ENCODE results near the gene PDE11A.

Gene PDE11A

DNA sequence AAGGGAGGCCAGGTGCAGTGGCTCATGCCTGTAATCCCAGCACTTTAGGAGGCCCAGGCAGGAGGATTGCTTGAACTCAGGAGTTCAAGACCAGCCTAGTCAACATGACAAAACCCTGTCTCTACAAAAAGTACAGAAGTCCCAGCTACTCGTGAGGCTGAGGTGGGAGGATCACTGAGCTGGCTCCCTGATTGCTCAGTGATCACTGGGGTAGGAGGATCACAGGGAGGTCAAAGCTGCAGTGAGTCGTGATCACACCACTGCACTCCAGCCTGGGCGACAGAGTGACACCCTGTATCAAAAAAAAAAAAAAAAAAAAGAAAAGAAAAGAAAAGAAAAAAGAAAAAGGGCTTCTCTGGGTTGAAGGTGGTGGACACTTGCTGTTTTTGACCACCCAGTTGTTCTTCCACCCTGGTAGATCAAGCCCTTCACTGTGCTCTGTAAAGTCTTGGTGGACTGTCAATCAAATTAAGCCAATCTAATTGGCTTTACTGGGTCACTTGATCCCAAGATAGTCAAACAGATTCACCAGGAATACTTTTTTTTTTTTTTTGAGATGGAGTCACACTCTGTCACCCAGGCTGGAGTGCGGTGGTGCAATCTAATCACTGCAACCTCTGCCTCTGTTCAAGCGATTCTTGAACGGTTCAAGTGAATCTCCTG is 488.4 kb downstream of the PDE11A start:
- Histone ChIP-seq H3K4me1 (no peaks in the 10 kb centered on the region), H3K9me3 (no peaks in the 10 kb centered on the region), H3K27me3 (no peaks in the 10 kb centered on the region), H3K36me3 (no peaks in the 10 kb centered on the region), H3K4me3 (ENCODE audit: low read depth, low read length) (no peak overlapping the region)
- TF ChIP-seq, protein P1, sequence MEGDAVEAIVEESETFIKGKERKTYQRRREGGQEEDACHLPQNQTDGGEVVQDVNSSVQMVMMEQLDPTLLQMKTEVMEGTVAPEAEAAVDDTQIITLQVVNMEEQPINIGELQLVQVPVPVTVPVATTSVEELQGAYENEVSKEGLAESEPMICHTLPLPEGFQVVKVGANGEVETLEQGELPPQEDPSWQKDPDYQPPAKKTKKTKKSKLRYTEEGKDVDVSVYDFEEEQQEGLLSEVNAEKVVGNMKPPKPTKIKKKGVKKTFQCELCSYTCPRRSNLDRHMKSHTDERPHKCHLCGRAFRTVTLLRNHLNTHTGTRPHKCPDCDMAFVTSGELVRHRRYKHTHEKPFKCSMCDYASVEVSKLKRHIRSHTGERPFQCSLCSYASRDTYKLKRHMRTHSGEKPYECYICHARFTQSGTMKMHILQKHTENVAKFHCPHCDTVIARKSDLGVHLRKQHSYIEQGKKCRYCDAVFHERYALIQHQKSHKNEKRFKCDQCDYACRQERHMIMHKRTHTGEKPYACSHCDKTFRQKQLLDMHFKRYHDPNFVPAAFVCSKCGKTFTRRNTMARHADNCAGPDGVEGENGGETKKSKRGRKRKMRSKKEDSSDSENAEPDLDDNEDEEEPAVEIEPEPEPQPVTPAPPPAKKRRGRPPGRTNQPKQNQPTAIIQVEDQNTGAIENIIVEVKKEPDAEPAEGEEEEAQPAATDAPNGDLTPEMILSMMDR (IDR thresholded peaks at IDR 0.05; ENCODE audit: low read depth, low read length) = no peak
- DNase-seq = no peak

DNA sequence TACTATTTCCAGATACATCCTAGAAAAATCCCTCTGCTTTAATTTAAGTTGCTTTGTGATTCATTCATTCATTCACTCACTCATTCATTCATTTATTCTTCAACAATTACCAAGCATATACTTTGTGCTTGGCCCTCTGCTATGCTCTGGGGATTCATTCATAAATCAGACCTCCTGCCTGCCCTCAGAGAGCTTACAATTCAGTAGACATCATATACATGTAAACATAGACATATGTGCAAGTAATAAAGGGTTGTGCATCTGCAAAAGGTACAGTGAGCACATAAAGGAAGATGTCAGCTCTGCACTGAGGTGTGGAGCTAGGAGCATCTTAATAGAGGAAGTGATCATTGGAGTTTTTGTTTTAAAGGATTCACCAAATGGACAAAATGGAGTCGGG is 490.6 kb downstream of the PDE11A start:
- no peaks in the 10 kb centered on the region for H3K4me1 ChIP-seq
- no peaks in the 10 kb centered on the region for H3K36me3 ChIP-seq
- TF ChIP-seq, protein P1 (IDR thresholded peaks at IDR 0.05; ENCODE audit: low read depth, low read length) = no peak
- no peaks in the 10 kb centered on the region for H3K27me3 ChIP-seq
- H3K4me3 ChIP-seq (ENCODE audit: low read depth, low read length) = no peak overlapping the region
- DNase-seq = no peak
- no peaks in the 10 kb centered on the region for H3K9me3 ChIP-seq

DNA sequence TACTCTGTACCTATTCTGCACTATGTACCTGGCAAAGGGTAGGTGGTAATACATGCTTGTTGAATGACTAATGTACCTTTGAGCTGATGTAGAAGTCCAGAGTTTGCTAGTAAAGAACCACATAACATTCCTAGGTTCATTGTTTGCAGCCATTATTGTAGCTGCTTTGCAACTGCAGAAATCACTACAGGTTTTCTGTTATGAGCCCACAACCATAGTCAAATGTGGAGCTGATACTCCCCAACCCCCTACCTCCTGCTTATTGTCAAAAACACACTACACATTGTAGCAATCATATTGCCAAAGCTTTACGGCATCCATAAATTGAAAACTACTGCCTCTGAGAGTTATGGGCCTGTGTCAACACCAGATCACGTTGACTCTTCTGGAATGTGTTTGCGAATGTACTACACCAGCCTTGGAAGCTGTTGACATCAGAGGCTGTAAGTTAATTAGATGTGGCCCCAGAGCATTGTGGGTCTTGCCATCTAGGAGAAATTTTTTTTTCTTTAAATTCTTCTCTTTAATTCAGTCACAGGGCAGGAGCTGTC is 493.0 kb downstream of the PDE11A start:
- no peak overlapping the region for H3K4me3 ChIP-seq (ENCODE audit: low read depth, low read length)
- no peaks in the 10 kb centered on the region for H3K27me3 ChIP-seq
- no peaks in the 10 kb centered on the region for H3K9me3 ChIP-seq
- no peaks in the 10 kb centered on the region for H3K36me3 ChIP-seq
- TF ChIP-seq, protein P1 (IDR thresholded peaks at IDR 0.05; ENCODE audit: low read depth, low read length) = no peak
- no peaks in the 10 kb centered on the region for H3K4me1 ChIP-seq
- no peak for DNase-seq

DNA sequence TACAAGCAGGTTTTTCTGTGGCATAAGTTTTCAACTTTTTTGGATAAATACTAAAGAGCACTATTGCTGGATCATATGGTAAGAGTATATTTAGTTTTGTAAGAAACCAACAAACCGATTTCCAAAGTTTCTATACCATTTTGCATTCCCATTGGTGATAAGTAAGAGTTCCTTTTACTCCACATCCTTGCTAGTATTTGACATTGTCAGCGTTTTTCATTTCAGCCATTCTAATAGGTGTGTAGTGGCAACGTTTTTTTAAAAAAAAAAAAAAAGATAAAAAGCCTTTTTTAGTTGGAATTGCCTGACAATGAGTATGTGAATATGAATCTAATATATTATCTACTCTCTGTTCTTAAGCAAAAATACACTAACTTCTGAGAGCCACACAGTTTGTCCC is 494.1 kb downstream of the PDE11A start:
- H3K27me3 ChIP-seq = no peaks in the 10 kb centered on the region
- H3K4me1 ChIP-seq = no peaks in the 10 kb centered on the region
- H3K9me3 ChIP-seq = no peaks in the 10 kb centered on the region
- H3K36me3 ChIP-seq = no peaks in the 10 kb centered on the region
- no peak overlapping the region for H3K4me3 ChIP-seq (ENCODE audit: low read depth, low read length)
- TF ChIP-seq, protein P1 (IDR thresholded peaks at IDR 0.05; ENCODE audit: low read depth, low read length) = no peak
- DNase-seq = no peak

DNA sequence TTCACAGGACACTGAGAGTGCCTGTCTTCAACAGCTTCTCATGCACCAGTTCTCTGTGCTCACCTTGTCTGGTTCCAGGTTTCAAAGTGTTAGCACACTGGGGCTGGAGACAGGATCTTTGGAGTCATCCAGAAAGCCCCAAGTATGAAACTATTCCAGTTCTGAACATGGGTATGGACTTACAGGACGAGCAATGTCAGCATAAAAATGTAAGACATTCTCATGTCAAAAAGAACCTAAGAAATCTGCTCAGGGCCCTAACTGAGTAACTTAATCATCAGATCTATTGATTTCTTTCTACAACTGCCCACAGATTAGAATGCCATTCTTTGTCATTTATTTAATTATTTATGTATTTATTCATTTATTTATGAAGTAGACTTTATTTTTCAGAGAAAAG is 495.5 kb downstream of the PDE11A start:
- H3K9me3 ChIP-seq = no peaks in the 10 kb centered on the region
- H3K4me3 ChIP-seq (ENCODE audit: low read depth, low read length) = no peak overlapping the region
- no peaks in the 10 kb centered on the region for H3K27me3 ChIP-seq
- no peaks in the 10 kb centered on the region for H3K36me3 ChIP-seq
- no peaks in the 10 kb centered on the region; the same call in 1 of the 2 replicates for H3K4me1 ChIP-seq
- DNase-seq = no peak
- TF ChIP-seq, protein P1 (IDR thresholded peaks at IDR 0.05; ENCODE audit: low read depth, low read length) = no peak

DNA sequence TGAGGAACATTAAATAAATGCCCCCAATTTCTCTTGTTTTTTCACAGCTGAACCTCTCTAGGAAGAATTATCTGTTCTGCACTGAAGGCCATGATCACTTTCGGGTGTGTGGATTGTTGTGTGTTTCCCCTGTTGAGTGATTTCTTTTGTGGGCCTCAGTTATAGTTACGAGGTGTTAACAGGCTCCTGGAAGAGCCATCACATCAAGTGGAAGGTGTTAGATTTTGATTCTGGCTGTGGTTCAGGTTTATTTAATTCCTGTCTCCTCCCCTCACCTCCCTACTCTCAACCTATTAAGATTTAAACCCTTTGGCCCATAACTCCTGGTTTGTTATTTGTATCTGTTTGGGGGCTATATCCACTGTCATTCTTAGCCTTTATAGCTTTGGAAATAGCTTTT is 497.2 kb downstream of the PDE11A start:
- Histone ChIP-seq H3K4me3 (ENCODE audit: low read depth, low read length) (no peak overlapping the region), H3K27me3 (no peaks in the 10 kb centered on the region), H3K4me1 (no peaks in the 10 kb centered on the region; the same call in 1 of the 2 replicates), H3K9me3 (no peaks in the 10 kb centered on the region), H3K36me3 (no peaks in the 10 kb centered on the region)
- TF ChIP-seq, protein P1 (IDR thresholded peaks at IDR 0.05; ENCODE audit: low read depth, low read length) = no peak
- DNase-seq = no peak

All from BE2C (cell line).